ENCODE measurements around the gene MAP3K7. TPM values are rescaled to one million over a fixed set of nuclear protein-coding genes. Genes with fewer than 3 reads are reported as not detected.

Gene MAP3K7
- total and polyA plus RNA-seq, 2 of the 13 experiments (the other 11 are each of a cell fraction or from before 2014, with no cell fraction given): 24.1 to 24.4 TPM

DNA sequence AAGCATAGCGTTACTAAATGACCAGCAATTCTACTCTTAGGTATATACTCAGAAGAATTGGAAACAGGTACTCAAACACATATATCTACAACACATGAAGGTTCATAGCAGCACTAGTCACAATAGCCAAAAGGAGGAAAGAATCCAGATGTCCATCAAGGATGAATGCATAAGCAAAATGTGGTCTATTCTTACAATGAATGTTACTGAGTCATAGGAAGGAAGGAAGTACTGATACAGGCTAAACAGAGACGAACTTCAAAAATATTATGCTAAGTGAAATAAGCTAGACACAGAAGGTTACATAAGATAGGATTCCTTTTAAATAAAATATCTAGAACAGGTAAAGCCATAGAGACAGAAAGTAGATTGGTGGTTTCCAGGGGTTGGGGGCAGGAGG is 93.5 kb downstream of the MAP3K7 start (continued):
- TF ChIP-seq, protein P1, sequence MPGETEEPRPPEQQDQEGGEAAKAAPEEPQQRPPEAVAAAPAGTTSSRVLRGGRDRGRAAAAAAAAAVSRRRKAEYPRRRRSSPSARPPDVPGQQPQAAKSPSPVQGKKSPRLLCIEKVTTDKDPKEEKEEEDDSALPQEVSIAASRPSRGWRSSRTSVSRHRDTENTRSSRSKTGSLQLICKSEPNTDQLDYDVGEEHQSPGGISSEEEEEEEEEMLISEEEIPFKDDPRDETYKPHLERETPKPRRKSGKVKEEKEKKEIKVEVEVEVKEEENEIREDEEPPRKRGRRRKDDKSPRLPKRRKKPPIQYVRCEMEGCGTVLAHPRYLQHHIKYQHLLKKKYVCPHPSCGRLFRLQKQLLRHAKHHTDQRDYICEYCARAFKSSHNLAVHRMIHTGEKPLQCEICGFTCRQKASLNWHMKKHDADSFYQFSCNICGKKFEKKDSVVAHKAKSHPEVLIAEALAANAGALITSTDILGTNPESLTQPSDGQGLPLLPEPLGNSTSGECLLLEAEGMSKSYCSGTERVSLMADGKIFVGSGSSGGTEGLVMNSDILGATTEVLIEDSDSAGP (CRISPR knock-in tag; IDR thresholded peaks at IDR 0.05; ENCODE audit: borderline replicate concordance): no peak
- TF ChIP-seq ZNF441 (CRISPR knock-in tag; IDR thresholded peaks at IDR 0.05; ENCODE audit: borderline replicate concordance) (no peak), SALL2 (CRISPR knock-in tag; IDR thresholded peaks at IDR 0.05) (no peak), PHB2 (IDR thresholded peaks at IDR 0.05; ENCODE audit: partially characterized antibody) (no peak)
- TF ChIP-seq, protein P2, sequence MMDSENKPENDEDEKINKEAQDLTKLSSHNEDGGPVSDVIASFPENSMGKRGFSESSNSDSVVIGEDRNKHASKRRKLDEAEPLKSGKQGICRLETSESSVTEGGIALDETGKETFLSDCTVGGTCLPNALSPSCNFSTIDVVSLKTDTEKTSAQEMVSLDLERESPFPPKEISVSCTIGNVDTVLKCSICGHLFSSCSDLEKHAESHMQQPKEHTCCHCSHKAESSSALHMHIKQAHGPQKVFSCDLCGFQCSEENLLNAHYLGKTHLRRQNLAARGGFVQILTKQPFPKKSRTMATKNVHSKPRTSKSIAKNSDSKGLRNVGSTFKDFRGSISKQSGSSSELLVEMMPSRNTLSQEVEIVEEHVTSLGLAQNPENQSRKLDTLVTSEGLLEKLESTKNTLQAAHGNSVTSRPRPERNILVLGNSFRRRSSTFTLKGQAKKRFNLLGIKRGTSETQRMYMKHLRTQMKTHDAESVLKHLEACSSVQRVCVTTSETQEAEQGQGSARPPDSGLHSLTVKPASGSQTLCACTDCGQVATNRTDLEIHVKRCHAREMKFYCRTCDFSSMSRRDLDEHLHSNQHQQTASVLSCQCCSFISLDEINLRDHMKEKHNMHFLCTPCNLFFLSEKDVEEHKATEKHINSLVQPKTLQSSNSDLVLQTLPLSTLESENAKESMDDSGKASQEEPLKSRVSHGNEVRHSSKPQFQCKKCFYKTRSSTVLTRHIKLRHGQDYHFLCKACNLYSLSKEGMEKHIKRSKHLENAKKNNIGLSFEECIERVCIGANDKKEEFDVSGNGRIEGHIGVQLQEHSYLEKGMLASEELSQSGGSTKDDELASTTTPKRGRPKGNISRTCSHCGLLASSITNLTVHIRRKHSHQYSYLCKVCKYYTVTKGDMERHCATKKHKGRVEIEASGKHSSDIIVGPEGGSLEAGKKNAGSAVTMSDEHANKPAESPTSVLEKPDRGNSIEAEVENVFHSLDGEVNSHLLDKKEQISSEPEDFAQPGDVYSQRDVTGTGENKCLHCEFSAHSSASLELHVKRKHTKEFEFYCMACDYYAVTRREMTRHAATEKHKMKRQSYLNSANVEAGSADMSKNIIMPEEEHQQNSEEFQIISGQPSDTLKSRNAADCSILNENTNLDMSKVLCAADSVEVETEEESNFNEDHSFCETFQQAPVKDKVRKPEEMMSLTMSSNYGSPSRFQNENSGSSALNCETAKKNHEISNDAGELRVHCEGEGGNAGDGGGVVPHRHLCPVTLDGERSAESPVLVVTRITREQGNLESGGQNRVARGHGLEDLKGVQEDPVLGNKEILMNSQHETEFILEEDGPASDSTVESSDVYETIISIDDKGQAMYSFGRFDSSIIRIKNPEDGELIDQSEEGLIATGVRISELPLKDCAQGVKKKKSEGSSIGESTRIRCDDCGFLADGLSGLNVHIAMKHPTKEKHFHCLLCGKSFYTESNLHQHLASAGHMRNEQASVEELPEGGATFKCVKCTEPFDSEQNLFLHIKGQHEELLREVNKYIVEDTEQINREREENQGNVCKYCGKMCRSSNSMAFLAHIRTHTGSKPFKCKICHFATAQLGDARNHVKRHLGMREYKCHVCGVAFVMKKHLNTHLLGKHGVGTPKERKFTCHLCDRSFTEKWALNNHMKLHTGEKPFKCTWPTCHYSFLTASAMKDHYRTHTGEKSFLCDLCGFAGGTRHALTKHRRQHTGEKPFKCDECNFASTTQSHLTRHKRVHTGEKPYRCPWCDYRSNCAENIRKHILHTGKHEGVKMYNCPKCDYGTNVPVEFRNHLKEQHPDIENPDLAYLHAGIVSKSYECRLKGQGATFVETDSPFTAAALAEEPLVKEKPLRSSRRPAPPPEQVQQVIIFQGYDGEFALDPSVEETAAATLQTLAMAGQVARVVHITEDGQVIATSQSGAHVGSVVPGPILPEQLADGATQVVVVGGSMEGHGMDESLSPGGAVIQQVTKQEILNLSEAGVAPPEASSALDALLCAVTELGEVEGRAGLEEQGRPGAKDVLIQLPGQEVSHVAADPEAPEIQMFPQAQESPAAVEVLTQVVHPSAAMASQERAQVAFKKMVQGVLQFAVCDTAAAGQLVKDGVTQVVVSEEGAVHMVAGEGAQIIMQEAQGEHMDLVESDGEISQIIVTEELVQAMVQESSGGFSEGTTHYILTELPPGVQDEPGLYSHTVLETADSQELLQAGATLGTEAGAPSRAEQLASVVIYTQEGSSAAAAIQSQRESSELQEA (CRISPR knock-in tag; IDR thresholded peaks at IDR 0.05; ENCODE audit: not compliant biosample characterization): no peak
- TF ChIP-seq, protein P3, sequence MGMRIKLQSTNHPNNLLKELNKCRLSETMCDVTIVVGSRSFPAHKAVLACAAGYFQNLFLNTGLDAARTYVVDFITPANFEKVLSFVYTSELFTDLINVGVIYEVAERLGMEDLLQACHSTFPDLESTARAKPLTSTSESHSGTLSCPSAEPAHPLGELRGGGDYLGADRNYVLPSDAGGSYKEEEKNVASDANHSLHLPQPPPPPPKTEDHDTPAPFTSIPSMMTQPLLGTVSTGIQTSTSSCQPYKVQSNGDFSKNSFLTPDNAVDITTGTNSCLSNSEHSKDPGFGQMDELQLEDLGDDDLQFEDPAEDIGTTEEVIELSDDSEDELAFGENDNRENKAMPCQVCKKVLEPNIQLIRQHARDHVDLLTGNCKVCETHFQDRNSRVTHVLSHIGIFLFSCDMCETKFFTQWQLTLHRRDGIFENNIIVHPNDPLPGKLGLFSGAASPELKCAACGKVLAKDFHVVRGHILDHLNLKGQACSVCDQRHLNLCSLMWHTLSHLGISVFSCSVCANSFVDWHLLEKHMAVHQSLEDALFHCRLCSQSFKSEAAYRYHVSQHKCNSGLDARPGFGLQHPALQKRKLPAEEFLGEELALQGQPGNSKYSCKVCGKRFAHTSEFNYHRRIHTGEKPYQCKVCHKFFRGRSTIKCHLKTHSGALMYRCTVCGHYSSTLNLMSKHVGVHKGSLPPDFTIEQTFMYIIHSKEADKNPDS (CRISPR knock-in tag; IDR thresholded peaks at IDR 0.05): no peak
